Stimulated activated CD8-positive, alpha-beta memory T cell treated with anti-CD3 and anti-CD28 coated beads, Interleukin-2, amount 100 ng/mL, for 1 hour (primary cell): ENCODE data around the gene ABCA8.
"Not testable (repeated sequence)": the region's sequence is repeated elsewhere in the genome, so short reads cannot be mapped to it uniquely, and the experiment has no call there.

Source experiments
- DNase-seq, 2 donors: peaks; one replicate each; pipeline ENCODE4 v3.0.0-alpha.2; 2020; ENCODE audit warnings: low read depth in 2 of 2

ABCA8 gene

DNA sequence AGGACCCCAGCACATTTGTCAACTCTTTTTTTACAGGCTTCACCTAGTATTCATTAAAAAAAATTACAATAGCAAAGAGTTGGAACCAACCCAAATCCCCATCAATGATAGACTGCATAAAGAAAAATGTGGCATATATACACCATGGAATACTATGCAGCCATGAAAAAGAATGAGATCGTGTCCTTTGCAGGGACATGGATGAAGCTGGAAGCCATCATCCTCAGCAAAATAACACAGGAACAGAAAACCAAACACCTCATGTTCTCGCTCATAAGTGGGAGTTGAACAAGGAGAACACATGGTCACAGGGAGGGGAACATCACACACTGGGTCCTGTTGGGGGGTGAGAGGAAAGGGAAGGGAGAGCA, 11.4 kb downstream of the ABCA8 start:
- DNase-seq, result not testable (repeated sequence)

DNA sequence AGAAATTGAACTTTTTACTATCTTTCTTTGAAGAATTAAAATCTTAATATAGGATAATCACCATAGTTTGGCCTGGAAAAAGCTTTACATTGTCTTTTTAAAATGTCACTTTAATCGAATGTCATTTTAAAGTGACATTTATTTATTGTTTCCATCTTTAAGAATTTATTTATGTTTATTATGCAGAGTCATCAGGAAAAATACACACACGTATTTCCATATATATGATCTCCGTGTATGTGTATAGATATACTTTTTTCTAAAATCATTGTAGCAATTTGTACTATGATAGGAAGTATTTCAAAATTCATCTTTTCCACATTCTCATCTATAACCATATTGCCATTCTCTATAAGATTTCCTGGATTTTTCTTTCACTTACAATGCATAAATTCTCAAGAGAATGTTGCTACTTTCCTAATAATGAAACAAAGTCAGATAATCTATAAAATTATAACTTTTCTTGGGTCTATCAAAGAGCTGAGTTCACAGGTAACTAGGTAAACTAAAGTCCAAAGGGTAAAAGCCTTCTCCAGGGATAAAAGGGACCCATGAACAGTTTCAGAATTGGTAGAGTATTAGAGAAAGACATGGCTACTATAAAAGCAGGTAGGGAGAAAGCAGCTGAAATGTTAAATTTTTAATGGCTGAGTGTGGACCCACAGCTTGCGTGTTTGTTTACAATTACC, 11.9 kb downstream of the ABCA8 start:
- DNase-seq, result no peak

DNA sequence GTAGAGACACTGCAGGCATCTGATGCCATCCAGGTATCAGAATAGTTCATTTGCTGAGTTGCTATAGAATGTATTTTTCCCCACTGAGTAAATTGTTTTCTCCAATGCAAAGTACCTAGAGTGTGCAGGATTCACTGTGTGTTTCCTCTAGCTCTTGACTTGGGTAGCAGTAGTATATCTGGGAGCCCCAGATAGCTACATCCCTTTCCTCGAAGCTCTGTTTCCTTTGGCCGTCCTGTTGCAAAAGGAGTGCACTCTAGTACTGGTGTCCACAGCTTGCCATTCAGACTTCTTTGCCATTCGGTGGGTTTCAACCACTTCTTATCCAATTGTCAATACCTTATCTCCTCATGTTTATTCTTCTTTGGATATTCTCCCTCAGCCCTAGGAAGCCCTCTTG, 12.8 kb downstream of the ABCA8 start:
- DNase-seq, result no peak

DNA sequence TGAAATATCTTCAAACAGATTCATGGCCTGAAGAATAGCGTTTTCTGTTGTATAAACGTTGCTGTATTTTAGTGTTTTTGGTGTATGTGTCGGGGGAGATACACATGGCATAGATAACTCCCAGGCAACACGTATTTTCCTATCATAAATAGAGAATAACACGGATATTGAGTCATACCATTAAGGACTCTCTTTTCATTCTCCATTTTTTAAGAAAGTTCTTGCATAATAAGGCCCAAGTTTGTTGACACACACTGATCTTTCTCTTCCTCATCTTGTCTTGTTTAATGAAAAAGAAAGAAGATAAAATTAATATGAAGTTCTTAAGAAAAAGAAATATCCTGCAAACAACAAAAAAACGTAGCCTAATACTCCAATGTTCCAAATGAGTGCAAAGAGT, 13.4 kb downstream of the ABCA8 start:
- no peak for DNase-seq

DNA sequence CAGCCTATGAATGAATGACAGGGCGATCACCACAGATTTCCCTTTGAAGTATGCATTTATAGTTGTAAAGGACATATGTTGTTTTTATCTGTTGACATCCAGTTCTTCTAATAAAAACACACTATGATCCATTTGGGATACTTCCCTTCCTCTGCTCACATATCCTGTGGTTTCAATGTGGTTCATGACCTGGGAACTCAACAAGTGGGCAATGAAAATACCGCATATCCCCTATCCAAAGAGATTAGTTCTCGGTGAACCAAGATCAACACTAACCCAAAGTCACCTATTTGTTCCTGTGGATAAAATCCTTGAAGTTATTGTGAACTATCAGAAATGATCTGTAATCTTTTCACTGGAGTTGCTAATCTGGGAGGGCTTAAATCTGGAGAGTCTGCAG, 16.0 kb downstream of the ABCA8 start:
- DNase-seq, result no peak

DNA sequence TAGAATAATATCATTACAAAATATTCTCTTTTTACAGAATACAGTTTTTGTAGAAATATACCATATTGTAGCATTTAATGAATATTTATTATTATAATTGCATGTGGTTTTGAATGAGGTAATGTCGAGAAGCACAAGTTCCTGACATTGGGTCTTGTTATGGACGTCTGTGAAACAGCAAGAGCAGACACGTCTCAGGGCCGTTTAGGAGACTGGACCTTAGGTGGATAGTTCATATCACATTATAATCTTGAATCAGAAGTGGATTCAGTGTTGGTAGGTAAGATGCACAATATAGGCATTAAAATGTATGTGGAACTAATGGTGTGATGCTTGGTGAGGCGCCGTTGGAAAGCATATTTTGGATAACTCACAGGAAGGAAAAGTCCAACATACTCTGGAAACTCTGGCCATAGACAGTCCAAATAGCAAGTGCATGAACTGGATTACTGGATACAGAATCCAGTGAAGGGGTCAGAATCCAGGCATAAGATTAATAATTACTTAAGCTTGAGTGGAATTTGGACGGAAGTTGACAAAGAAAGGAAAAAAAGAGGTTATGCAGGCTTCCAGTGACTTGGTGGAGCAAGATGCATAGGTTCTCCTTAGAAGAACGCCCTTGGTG, 17.2 kb downstream of the ABCA8 start:
- no peak for DNase-seq

DNA sequence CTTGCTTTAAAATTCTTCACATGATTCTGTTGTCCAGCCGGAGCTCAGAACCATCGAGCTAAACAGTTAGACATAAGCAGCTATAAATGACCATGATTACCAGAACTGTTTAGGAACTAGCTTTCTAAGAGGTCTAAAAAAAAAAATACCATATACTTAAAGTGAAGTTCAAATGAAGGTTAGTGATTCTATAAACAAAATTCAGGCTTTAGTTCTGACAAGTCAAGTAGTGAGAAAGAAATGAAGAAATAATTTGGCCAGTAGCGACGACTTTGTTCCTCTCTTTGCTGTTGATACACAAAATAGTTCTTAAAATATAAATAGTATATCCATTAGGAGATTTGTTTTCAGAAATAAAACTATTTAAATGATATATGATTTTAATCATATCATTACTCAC, 27.7 kb downstream of the ABCA8 start:
- DNase-seq, result no peak

DNA sequence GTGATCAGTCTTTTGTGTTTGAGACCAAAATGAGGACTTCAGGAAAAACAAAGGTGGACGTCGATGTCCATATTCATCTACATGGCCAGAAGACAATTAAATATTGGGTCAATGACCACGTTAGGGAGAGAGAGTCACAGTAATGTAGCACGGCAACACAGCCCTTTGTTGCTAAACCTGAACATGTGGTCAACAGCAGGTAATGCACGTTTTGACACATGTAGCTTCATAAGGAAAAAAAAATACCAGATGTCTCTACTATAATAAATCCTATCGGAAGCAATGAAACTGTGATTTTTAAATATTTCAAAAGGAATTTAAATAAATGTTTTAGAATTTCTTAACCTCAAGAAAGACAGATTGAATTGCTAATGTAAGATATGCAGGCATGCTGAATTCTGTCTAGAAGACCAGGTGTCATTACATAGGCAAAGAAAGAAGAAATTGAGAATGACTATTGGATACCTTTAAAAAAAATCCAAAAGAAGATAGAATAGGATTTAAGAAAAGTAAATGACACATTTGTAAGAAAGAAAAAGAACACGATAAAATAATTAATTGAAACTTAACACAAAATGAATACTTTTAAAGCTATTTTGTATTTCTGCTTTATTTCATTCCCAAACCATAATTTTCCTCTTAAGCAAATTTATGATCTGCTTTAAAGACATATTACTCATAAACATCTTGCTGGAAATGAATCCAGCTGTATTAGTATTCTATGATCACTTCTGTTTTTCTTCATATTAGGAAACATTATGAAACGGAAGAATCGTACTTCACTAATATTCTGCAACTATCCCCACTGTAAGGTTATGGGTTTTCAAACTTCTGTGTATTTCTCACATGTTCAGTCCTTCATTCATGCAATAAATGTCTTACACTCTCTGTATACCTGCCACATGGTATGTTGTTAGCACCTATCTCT, 30.1 kb downstream of the ABCA8 start:
- no peak for DNase-seq

DNA sequence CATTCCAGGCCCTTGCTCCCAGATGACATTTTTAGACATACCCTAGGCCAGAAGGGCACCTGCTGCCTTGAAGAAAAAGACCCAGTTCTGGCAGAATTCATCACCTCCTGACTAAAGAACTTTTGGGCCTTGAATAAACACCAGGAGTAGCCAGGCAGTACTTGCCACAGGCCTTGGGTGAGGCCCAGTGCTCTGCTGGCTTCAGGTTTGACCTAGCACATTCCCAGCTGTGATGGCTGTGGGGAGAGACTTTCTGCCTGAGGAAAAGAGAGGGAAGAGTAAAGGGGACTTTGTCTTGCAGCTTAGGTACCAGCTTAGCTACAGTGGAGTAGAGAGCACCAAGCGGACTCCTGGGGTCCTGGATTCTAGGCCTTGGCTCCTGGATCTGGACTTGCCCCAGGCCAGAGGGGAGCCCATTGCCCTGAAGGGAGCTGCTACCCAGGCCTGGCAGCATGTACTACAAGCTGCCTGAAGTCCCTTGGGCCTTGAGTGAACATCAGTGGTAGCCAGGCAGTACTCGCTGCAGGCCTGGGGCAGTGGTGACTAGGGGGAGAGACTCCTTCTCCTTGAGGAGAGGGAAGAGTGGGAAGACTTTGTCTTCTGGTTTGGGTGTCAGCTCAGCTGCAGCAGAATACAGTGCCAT, 44.3 kb downstream of the ABCA8 start:
- DNase-seq, result no peak

DNA sequence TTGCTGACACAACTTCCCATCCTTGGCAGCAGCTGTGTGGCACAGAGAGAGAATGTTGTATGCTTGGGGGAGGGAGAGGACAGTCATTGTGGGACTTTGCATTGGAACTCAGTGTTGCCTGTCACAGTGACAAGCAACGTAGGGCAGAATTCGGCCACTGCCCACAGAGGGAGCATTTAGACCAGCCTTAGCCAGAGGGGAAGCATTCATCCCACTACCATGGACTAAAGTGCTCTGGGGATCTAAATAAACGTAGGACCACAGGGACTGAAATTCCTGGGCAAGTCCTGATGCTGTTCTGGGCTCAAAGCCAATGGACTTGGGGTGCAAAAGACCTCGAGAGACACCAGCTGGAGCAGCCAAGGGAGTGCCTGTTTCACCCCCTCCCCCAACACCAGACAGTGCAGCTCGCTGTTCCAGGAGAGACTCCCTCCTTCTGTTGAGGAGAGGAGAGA, 44.9 kb downstream of the ABCA8 start:
- no peak for DNase-seq

DNA sequence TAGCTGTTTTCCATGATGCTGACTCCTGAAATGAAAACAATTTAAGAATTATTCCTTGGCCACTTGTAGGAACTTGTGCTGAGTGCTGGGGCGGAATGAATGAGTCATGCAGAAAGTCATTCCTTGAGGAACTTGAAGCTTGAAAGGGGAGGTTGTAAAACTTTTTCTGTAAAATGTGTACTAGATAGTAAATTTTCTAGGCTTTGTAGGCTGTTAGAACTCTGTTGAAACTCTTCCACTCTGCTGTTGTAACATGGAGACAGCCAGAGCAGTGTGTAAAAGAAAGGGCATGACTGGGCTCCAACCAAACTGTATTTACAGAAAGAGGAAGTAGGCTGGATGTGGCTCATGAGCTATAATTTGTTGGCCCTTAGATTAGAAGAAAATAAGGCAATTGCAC, 46.1 kb downstream of the ABCA8 start:
- no peak for DNase-seq

DNA sequence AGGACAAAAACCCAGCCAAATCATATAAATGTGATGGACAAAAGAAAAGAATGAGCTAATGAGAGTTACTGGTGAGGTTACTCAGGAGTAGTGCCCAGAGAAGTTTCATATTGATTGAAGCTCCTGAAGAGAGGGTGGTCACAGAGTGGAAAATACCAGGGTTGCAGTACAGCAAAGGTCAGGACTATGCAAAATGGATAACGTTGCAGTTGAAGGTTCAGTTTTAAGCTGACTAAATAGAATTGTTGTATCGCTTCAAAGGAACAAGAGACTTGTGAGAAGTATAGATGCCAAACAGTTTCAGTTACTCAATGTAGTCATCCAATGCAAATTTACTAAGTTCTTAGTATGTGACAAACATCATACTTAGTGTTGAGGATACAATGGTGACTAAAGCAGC, 47.1 kb downstream of the ABCA8 start:
- no peak for DNase-seq

DNA sequence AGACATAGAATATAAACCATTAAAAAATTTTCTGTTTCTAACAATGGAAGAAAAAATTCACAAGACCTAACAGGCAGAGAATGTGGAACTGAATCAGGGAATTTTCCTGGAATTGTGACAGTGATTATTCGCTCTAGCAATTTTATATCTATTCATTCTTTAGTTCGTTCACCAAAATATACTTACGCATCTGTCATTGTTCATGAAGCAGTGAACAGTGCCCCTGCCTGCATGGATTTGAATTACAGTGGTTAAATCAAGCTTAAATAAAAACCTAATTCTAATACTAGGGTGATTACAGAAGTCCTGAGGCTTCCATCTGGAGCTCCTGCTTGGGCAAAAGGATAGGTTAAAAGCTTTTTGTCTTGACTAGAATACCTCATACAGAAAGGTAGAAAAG, 48.6 kb downstream of the ABCA8 start:
- DNase-seq, result no peak

DNA sequence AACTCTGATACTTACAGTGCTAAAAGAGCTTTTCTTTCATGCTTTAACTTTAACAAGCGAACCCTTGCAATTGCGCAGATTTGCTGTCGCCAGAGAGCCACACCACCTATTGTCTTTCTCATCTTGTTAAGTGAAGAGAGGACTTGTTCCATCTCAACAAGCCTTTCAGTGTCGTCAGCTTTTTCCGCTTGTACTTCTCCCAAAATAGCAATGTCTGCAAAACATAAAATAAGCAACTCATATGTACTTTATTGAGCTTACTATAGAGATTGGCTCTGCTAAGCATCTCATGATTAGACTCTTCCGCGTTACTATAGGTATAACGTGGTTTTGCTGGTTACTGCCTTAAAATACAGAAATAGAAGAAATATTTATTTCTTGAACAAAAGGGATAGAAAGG, 51.9 kb downstream of the ABCA8 start:
- no peak for DNase-seq

DNA sequence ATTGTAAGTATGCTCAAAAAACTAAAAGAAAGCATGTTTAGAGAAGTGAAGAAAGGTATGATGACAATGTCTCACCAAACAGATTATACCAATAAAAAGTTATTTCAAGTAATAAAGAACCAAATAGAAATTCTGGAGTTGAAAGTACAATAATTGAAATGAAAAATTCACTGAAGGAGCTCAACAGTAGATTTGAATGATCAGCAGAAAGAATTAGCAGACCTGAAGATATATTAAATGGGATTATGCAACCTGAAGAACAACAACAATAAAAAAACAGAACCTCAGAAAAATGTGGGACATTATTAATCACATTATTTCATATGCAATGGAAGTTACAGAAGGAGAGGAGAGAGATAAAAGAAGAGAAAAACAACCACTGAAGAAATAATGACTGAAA, 57.6 kb downstream of the ABCA8 start:
- DNase-seq, result no peak

DNA sequence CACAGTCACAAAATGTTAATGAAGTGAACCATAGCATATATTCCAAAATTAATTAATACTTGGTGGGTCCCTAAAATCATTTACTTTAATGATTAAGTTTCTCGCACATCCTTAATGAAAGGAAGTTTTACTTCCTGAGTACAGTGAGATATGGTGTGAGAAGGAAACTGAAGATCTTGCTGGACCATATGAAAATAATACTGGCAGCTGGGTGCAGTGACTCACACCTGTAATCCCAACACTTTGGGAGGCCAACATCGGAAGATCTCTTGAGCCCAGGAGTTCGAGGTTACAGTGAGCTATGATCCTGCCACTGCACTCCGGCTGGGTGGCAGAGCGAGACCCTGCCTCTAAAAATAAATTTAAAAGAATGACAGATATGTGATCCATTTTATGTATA, 62.5 kb downstream of the ABCA8 start:
- DNase-seq, result no peak

DNA sequence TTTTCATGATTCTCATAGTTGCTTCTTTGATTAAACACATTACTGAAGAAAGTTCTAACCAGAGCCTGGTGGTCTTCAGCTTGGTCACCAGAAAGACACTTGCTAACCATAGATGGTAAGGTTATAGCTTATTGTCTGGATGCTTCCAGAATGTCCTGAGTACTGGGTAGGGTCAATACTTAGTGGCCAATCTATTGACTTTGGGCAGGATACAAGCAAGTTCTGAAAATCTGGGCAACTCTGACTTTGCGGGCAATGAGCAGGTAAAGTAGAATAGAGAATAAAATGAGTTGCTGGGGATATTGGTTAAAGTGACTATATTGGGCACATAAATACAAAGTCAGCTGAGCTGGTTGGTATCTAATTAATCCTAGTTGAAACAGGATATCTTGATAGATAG, 63.0 kb downstream of the ABCA8 start:
- DNase-seq, result no peak

DNA sequence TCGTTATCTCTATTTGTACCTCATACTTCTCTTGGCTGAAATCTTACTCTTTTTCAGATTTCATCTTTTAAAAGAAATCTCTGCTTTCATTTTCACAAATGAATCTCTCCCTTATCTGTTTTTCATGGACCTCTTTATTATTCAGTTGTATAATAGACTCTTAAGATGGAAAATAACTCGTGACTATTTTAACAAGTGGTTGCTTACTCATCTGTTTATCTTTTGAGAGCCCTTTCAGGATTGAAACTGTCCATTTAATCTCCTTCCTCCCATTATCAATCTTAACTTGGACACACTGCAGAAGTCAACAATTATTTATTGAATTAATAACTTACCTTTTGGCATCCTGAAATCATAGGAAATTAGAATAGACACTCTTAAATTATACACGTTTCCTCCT, 68.8 kb downstream of the ABCA8 start:
- DNase-seq, result no peak

DNA sequence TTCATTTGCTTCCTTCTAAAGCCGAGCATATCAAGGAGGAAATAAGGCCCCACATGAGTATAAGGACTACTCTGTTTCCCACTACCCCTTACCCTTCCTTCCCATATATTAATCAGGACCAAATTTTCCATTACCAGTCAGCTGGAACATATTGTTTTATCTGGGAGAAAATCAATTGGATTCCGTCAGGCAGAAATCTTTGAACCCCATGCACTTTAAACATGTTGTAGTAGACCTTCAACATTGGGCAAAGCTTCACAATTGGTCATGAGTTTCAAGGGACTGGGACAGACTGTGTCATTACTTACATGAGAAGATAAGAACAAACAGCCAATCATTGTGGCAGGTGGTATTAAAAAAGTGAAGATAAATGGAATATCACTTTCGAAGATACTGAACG, 70.3 kb downstream of the ABCA8 start:
- DNase-seq, result no peak

DNA sequence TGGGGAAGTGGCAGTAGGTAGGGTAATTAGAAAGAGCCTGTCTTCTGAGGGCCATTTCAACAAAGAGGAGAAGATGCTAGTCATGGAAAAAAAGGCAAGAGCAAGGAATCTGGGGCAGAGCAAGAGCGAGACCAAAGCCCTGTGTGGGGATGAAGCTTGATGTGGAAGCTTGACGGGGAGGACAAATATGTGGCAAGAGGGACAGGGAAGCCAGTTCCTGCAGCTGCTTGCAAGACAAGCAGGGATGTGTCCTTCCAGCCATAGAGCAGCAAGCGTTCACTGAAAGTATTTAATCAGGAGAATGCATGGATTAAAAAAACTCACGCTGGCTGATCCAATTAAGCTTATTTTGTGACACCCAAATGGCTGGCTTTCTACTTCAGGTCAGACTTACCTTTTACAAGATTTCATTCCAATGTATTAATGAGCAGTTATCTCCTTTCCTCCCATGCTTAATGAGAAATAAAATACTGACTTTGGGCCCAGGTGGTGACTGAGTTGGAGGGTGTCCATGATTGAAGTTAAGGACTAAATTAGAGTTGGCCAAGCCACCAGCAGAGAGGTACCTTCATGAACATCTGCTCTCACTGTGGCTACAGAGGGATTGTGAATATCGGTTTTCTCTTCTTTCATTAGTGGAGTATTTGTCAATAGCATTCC, 76.8 kb downstream of the ABCA8 start:
- no peak for DNase-seq

DNA sequence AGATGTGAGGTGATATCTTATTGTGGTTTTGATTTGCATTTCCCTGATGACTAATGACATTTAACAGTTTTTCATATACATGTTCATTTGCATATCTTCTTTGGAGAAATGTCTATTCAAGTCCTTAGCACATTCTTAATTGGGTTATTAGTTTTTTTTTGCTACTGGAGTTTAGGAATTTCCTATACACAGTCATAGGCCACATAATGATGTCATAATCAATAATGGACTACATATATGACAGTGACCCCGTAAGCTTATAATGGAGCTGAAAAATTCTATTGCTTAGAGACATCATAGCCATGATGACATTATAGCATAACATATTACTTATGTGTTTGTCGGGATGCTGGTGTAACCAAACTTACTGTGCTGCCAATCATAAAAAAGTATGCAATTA, 83.7 kb downstream of the ABCA8 start:
- no peak for DNase-seq

DNA sequence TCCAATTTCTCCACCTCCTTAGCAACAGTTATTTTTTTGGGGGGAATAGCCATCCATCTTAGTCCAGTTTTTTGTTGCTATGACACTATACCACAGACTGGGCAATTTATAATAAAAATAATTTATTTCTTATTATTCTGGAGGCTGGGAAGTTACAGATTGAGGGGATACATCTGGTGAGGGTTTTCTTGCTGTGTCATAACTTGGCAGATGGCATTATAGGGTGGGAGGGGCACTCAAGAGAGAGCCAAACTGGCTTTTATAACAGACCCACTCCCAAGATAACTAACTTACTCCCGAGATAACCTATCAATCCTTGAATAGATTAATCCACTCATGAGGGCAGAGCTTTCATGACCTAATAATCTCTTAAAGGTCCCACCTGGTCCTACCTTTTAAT, 84.2 kb downstream of the ABCA8 start:
- no peak for DNase-seq
